Mucosa of descending colon (tissue), 3 donors: ENCODE data around the gene CPA4. TPM values are rescaled to one million over a fixed set of nuclear protein-coding genes. Genes with fewer than 3 reads are reported as not detected.

Source experiments
- ATAC-seq: fragments of 200-7000 bp; cut with Tn5 transposase; one replicate; pipeline ENCODE4 v1.9.1; 2020; ENCODE audit warnings: mild to moderate bottlenecking, moderate library complexity
- DNase-seq, 3 donors: peaks; one replicate each; pipeline ENCODE4 v3.0.0-alpha.2; 2020
- H3K36me3 ChIP-seq: fragments of 200-600 bp; one replicate; pipeline ENCODE4 v1.8.0; 2021; ENCODE audit warnings: low read depth, mild to moderate bottlenecking
- H3K4me1 ChIP-seq: fragments of 200-600 bp; one replicate; pipeline ENCODE4 v1.8.0; 2021; ENCODE audit warnings: low read depth, mild to moderate bottlenecking
- H3K4me3 ChIP-seq: fragments of 200-600 bp; one replicate; pipeline ENCODE4 v1.8.0; 2021; ENCODE audit warnings: mild to moderate bottlenecking
- H3K9me3 ChIP-seq: fragments of 200-600 bp; one replicate; pipeline ENCODE4 v1.8.0; 2021; ENCODE audit warnings: mild to moderate bottlenecking
- intact Hi-C, 2 donors: fragments of 100-400 bp; cut with DNase I in 1 of 2; cut with micrococcal nuclease in 1 of 2; formaldehyde crosslinking; loops; one replicate each; pipeline versions ENCODE4 v1.11.0 to v1.11.1; 2022; cut with DNase I, micrococcal nuclease
- total RNA-seq, 3 donors: library from RNA; stranded (reverse); fragmentation: NEBNext Ultra II Directional in 2 of 3; extraction: Animal tissue kit (Norgen Biotek cat#: 25700) in 2 of 3; gene quantifications; one replicate each; pipeline versions ENCODE4 v1.2.1 to v1.2.4, GENCODE V29; 2021 to 2023
- TF ChIP-seq, protein P1 (sequence below): fragments of 200-600 bp; IDR thresholded peaks from one replicate; pipeline ENCODE4 v1.8.0; 2022; ENCODE audit warnings: antibody characterized with exemption, mild to moderate bottlenecking
- donor health status: DM: no; HTN: no; CAD: no; lungs with moderate emphysema.
- donor health status: DM: no; HTN: no; CAD: no.
- donor health status: DM: no; HTN: yes; CAD: no.

Gene CPA4
- total RNA-seq, 3 donors from 2014 or later, result not detected

DNA sequence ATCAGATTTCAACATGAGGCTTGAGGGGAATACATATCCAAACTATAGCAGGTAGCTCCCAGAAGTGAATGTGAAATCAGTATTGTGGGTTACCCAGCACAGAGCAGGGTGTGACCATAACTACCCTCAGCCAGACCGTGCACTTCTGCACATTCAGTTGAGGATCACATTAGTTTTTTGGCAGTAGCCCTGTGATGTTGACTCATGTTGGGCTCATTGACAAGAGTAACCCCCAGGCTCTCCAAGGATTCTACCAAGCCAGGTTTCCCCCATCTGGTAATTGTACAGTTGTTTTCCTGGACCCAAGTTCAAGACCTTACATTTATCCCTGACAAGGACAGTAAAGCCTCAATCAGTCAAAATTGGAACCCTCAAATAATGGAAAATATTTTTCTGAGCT is 11.7 kb upstream of the CPA4 start:
- no peak for ATAC-seq
- Histone ChIP-seq H3K9me3 (no peaks in the 10 kb centered on the region), H3K4me1 (no peaks in the 10 kb centered on the region)

DNA sequence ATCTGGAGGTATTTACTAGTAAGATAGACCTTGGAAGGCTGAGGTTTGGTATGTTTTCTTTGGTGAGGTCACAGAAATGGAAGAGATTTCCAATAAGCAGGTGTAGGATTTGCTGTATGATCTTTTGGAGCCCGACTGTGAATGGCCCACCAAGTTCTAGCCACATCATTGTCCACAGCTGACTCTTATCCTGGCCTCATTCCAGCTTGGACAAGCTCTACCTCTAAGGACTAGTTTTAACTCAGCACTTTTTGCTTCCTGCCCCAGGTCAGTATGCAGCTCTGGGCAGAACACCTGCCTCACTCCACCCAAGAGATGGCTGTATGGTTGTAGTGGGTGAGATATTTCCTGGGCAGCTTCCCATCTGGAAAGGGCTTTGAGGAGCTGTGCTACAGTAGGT is 6.1 kb upstream of the CPA4 start:
- TF ChIP-seq, protein P1, sequence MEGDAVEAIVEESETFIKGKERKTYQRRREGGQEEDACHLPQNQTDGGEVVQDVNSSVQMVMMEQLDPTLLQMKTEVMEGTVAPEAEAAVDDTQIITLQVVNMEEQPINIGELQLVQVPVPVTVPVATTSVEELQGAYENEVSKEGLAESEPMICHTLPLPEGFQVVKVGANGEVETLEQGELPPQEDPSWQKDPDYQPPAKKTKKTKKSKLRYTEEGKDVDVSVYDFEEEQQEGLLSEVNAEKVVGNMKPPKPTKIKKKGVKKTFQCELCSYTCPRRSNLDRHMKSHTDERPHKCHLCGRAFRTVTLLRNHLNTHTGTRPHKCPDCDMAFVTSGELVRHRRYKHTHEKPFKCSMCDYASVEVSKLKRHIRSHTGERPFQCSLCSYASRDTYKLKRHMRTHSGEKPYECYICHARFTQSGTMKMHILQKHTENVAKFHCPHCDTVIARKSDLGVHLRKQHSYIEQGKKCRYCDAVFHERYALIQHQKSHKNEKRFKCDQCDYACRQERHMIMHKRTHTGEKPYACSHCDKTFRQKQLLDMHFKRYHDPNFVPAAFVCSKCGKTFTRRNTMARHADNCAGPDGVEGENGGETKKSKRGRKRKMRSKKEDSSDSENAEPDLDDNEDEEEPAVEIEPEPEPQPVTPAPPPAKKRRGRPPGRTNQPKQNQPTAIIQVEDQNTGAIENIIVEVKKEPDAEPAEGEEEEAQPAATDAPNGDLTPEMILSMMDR, result no peak
- ATAC-seq (peak; percentile 29), DNase-seq (no peak)
- intact Hi-C loops, result no loop called here
- no peaks in the 10 kb centered on the region for H3K36me3 ChIP-seq
- no peaks in the 10 kb centered on the region for H3K4me1 ChIP-seq
- no peaks in the 10 kb centered on the region for H3K9me3 ChIP-seq
- H3K4me3 ChIP-seq, result no peak overlapping the region

More for the DNA sequence above, 11.7 kb upstream of the CPA4 start:
- intact Hi-C loops, result no loop called here
- no peak for DNase-seq
- H3K36me3 ChIP-seq, result no peaks in the 10 kb centered on the region
- TF ChIP-seq, protein P1, result no peak
- H3K4me3 ChIP-seq, result no peak overlapping the region

DNA sequence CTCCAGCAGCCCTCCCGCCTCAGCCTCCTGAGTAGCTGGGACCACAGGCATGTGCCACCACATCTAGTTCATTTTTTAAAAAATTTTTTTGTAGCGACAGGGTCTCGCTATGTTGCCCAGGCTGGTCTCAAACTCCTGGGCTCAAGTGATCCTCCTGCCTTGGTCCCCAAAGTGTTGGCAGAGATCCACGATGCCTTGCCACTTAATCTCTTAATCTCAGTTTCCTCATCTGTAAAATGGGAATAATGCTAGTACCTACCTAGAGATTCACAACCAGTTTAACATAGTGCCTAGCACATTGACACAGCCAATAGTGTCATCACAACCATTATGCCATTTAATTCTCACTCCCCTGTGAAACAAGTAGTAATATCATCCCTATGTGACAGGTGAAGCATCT is 4.8 kb upstream of the CPA4 start:
- H3K36me3 ChIP-seq, result no peaks in the 10 kb centered on the region
- no peaks in the 10 kb centered on the region for H3K4me1 ChIP-seq
- intact Hi-C loops, result no loop called here
- ATAC-seq (no peak), DNase-seq (no peak)
- TF ChIP-seq, protein P1, result no peak
- no peaks in the 10 kb centered on the region for H3K9me3 ChIP-seq
- no peak overlapping the region for H3K4me3 ChIP-seq

DNA sequence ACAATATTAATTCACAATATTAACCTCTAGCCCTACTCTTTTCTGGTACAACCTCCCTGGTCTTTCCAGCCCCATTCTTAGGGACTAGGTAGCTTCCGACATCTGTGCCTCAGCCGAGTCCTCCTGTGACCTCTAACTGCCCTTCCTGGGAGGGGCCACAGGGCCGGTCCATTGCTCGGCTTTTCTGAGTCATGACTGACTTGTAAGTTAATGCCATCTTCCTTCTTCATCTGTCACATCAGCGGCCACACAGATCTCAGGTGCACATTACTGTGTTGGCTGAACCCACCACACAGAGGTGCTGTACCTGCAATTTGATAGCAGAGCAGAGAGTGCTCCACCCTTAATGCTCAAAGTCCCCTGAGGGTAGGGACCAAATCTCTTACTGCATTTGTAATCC is 4.1 kb upstream of the CPA4 start:
- no peak overlapping the region for H3K4me3 ChIP-seq
- TF ChIP-seq, protein P1, result no peak
- intact Hi-C loops, result no loop called here
- H3K9me3 ChIP-seq, result no peaks in the 10 kb centered on the region
- DNase-seq (no peak), ATAC-seq (no peak)
- no peaks in the 10 kb centered on the region for H3K36me3 ChIP-seq
- no peaks in the 10 kb centered on the region for H3K4me1 ChIP-seq

DNA sequence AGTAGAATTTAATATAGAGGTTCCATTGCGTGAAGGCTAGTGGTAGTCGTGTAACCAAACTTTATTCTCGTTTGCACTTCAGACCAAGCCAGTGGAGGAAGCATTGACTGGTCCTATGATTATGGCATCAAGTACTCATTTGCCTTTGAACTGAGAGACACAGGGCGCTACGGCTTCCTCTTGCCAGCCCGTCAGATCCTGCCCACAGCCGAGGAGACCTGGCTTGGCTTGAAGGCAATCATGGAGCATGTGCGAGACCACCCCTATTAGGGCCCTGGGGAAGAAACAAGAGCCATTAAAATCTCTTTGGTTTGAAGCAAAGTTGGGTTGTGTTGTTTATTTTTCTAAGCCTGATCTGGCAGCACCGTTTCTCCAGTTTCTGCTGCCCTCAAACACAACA is 3.5 kb upstream of the CPA4 start:
- TF ChIP-seq, protein P1, result no peak
- H3K4me3 ChIP-seq, result no peak overlapping the region
- H3K9me3 ChIP-seq, result no peaks in the 10 kb centered on the region
- no peaks in the 10 kb centered on the region for H3K4me1 ChIP-seq
- DNase-seq, result no peak
- no peaks in the 10 kb centered on the region for H3K36me3 ChIP-seq
- no peak for ATAC-seq
- intact Hi-C loops, result no loop called here

DNA sequence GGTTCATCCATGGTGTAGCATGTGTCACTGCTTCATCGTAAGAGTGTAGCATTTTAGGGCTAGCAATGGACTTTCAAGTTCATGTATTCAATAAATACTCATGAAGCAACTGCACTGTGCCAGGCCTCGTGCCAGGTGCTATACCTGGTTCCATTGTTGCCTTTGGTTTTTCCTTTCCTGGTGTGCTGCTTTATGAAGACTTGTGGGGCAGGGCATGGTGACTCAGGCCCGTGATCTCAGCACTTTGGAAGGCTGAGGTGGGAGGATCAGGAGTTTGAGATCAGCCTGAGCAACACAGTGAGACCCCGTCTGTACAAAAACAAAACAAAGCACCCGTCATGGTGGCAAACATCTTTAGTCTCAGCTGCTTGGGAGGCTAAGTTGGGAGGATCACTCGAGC is 2.2 kb upstream of the CPA4 start:
- Histone ChIP-seq H3K4me1 (no peaks in the 10 kb centered on the region), H3K4me3 (no peak overlapping the region), H3K9me3 (no peaks in the 10 kb centered on the region), H3K36me3 (no peaks in the 10 kb centered on the region)
- DNase-seq (no peak), ATAC-seq (no peak)
- TF ChIP-seq, protein P1, result no peak
- intact Hi-C loops, result no loop called here
